ENCODE results near the gene TBC1D16.

Gene TBC1D16

GRCh38 chr17:79993390-79994227 is 42.1 kb downstream of the TBC1D16 start:
- TF ChIP-seq, protein P1, sequence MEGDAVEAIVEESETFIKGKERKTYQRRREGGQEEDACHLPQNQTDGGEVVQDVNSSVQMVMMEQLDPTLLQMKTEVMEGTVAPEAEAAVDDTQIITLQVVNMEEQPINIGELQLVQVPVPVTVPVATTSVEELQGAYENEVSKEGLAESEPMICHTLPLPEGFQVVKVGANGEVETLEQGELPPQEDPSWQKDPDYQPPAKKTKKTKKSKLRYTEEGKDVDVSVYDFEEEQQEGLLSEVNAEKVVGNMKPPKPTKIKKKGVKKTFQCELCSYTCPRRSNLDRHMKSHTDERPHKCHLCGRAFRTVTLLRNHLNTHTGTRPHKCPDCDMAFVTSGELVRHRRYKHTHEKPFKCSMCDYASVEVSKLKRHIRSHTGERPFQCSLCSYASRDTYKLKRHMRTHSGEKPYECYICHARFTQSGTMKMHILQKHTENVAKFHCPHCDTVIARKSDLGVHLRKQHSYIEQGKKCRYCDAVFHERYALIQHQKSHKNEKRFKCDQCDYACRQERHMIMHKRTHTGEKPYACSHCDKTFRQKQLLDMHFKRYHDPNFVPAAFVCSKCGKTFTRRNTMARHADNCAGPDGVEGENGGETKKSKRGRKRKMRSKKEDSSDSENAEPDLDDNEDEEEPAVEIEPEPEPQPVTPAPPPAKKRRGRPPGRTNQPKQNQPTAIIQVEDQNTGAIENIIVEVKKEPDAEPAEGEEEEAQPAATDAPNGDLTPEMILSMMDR (IDR thresholded peaks at IDR 0.05; ENCODE audit: low read depth, low read length) = no peak
- H3K4me3 ChIP-seq (ENCODE audit: low read depth, low read length) = no peak overlapping the region

DNA sequence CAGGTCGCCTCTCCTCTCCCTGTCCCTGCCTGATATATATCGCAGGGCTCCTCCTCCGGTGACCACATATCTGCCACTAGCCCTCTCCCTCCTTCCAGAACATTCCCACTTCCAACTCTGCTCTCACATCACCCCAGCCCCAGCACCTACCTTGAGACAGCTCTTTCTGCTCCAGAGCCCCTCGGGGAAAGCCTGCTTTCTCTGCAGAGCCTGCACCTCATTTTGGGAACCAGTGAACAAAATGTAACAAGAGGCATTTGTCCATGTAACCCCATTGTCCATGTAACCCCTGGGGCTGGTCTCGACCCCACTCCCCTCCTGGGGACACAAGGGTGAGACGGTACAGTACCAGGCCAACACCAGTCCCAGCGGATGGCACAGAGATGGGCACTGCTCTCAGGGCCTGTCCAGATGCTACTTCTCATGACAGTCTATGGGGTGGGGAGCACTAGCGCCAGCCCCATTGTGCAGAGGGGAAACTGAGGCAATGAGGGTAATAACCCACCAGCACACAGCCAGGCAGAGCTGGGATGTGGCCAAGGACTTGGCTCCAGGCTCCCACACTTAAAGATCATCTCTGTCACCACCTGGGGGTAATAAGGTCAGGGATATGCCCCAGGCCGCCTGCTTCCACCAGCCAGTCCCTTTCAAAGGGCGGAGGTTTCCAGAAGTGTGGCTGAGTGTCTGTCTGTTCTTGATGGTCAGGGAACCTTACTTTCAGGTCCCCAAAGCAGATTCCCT is 42.9 kb downstream of the TBC1D16 start:
- H3K4me3 ChIP-seq (ENCODE audit: low read depth, low read length) = peak overlapping the region; percentile 52; the same call in 1 of the 2 replicates
- TF ChIP-seq, protein P1 (IDR thresholded peaks at IDR 0.05; ENCODE audit: low read depth, low read length) = no peak

GRCh38 chr17:79991924-79992648 is 43.6 kb downstream of the TBC1D16 start:
- TF ChIP-seq, protein P1 (IDR thresholded peaks at IDR 0.05; ENCODE audit: low read depth, low read length) = no peak
- peak overlapping the region; percentile 52 for H3K4me3 ChIP-seq (ENCODE audit: low read depth, low read length)

DNA sequence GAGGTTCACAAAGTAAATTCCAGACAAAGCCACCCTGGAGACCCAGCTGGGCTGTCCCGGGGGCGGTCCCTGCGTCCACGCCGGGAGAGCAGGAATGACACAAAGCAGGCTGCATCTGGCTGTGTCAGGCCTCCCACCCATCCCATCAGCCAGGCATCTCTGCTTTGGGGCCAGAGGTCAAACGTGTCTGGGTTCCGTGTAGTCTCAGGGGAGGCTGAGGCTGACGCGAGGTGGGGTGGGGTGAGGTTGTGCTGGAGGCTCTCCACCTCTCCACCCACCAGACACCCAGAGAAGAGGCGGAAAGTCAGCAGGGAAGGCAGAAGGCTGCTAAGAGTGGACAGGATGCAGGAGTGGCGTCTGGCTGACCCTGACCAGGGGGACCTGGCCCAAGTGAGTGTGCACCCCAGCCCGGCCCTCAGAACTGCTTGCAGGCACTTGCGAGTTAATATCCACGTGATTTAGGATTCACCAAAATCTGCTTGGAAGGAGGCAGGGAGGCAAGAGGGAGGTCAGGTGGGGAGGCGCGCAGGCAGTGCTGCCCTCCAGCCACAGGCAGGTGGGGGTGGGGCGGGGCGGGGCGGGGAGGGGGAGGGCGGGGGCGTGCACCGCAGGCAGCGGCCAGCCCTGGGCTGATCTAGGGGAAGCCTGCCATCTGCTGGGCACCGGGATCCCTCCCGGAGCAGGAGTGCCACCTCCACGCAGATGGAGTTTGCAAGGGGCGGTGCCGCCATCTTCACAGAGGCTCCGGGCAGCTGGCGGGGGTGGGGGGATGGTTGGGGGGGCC is 44.3 kb downstream of the TBC1D16 start:
- peak overlapping the region; percentile 52 for H3K4me3 ChIP-seq (ENCODE audit: low read depth, low read length)

DNA sequence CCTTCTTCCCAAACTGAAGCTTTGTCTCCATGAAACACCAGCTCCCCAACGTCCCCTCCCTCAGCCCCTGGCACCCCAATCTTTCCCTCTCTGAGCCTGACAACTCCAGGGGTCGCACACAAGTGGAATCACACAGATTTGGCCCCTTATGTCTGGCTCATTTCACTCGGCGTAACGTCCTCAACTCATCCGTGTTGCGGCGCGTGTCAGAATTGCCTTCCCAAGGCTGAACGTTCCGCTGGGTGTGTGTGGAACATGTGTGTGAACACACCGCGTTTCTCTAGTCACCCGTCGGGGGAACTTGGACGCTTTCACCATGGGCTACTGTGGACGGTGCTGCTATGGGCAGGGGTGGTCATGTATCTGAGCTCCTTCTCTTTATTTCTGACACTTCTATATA is 45.0 kb downstream of the TBC1D16 start:
- TF ChIP-seq, protein P1 (IDR thresholded peaks at IDR 0.05; ENCODE audit: low read depth, low read length) = no peak
- H3K4me3 ChIP-seq (ENCODE audit: low read depth, low read length) = no peak overlapping the region

More for the DNA sequence above, 44.3 kb downstream of the TBC1D16 start:
- TF ChIP-seq, protein P1 (IDR thresholded peaks at IDR 0.05; ENCODE audit: low read depth, low read length) = peak; percentile 33; the same call in 1 of the 2 replicates

- no peak overlapping the region for H3K4me3 ChIP-seq (ENCODE audit: low read depth, low read length)
- TF ChIP-seq, protein P1 (IDR thresholded peaks at IDR 0.05; ENCODE audit: low read depth, low read length) = no peak
Measured at GRCh38 chr17:79990051-79990592, 45.5 kb downstream of the TBC1D16 start.

Measured in WI38 (cell line).